ENCODE results near the gene SLCO4A1.

Gene SLCO4A1

GRCh38 chr20:62714006-62714405 lies 71.7 kb downstream of the SLCO4A1 start:
- DNase-seq (ENCODE audit: low read depth), result no peak
- TF ChIP-seq CTCF (conservative IDR thresholded peaks at IDR 0.05; ENCODE audit: low read depth, low read length), result no peak
- H3K4me3 ChIP-seq (ENCODE audit: low read depth, low read length), result no peak overlapping the region

GRCh38 chr20:62714799-62715198 lies 72.5 kb downstream of the SLCO4A1 start:
- no peak for DNase-seq (ENCODE audit: low read depth)
- no peak overlapping the region for H3K4me3 ChIP-seq (ENCODE audit: low read depth, low read length)
- no peak for TF ChIP-seq CTCF (conservative IDR thresholded peaks at IDR 0.05; ENCODE audit: low read depth, low read length)

- TF ChIP-seq CTCF (conservative IDR thresholded peaks at IDR 0.05; ENCODE audit: low read depth, low read length), result no peak
- H3K4me3 ChIP-seq (ENCODE audit: low read depth, low read length), result no peak overlapping the region
- no peak for DNase-seq (ENCODE audit: low read depth)
Observed at GRCh38 chr20:62715201-62715600, 72.9 kb downstream of the SLCO4A1 start.

GRCh38 chr20:62716198-62716940 lies 74.1 kb downstream of the SLCO4A1 start:
- no peak overlapping the region for H3K4me3 ChIP-seq (ENCODE audit: low read depth, low read length)
- no peak for TF ChIP-seq CTCF (conservative IDR thresholded peaks at IDR 0.05; ENCODE audit: low read depth, low read length)
- peak; percentile 43 for DNase-seq (ENCODE audit: low read depth)

- DNase-seq (ENCODE audit: low read depth), result no peak
- H3K4me3 ChIP-seq (ENCODE audit: low read depth, low read length), result no peak overlapping the region
- no peak for TF ChIP-seq CTCF (conservative IDR thresholded peaks at IDR 0.05; ENCODE audit: low read depth, low read length)
Observed at GRCh38 chr20:62716941-62717310, 74.6 kb downstream of the SLCO4A1 start.

GRCh38 chr20:62717933-62718332 lies 75.6 kb downstream of the SLCO4A1 start:
- TF ChIP-seq CTCF (conservative IDR thresholded peaks at IDR 0.05; ENCODE audit: low read depth, low read length), result no peak
- no peak for DNase-seq (ENCODE audit: low read depth)
- H3K4me3 ChIP-seq (ENCODE audit: low read depth, low read length), result no peak overlapping the region

GRCh38 chr20:62718546-62718945 lies 76.2 kb downstream of the SLCO4A1 start:
- DNase-seq (ENCODE audit: low read depth), result no peak
- TF ChIP-seq CTCF (conservative IDR thresholded peaks at IDR 0.05; ENCODE audit: low read depth, low read length), result no peak
- no peak overlapping the region for H3K4me3 ChIP-seq (ENCODE audit: low read depth, low read length)
